ENCODE data around the gene RPS6KC1.

DNA sequence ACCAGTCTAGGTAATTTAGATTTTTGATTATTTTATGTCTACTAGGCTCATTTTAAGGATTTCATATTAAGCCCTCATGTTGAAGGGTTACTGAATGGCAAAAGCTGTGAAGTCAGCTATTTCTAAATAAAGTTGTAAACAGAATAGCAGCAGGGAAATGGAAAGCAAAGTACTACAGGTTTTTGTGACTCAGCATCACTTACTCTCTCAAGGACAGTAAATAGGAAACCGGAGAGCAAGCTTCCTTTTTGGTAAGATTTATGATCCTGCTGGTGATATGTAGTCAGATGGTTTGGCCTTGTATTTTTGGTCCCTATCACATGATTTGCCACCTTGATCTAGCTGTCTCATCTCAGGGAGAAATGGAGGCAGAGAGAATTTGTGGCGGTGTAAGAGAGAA, 226.0 kb downstream of the RPS6KC1 start:
- TF ChIP-seq, protein P1, sequence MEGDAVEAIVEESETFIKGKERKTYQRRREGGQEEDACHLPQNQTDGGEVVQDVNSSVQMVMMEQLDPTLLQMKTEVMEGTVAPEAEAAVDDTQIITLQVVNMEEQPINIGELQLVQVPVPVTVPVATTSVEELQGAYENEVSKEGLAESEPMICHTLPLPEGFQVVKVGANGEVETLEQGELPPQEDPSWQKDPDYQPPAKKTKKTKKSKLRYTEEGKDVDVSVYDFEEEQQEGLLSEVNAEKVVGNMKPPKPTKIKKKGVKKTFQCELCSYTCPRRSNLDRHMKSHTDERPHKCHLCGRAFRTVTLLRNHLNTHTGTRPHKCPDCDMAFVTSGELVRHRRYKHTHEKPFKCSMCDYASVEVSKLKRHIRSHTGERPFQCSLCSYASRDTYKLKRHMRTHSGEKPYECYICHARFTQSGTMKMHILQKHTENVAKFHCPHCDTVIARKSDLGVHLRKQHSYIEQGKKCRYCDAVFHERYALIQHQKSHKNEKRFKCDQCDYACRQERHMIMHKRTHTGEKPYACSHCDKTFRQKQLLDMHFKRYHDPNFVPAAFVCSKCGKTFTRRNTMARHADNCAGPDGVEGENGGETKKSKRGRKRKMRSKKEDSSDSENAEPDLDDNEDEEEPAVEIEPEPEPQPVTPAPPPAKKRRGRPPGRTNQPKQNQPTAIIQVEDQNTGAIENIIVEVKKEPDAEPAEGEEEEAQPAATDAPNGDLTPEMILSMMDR (IDR thresholded peaks at IDR 0.05) = no peak
- TF ChIP-seq POLR2A (IDR thresholded peaks at IDR 0.05) = no peak
- TF ChIP-seq EP300 (IDR thresholded peaks at IDR 0.05) = no peak

Measured in upper lobe of left lung (tissue), 4 donors.